ENCODE data around the gene CCDC38.

The CCDC38 gene

GRCh38 chr12:95830335-95831089, 111.9 kb downstream of the CCDC38 start:
- no peak for DNase-seq

DNA sequence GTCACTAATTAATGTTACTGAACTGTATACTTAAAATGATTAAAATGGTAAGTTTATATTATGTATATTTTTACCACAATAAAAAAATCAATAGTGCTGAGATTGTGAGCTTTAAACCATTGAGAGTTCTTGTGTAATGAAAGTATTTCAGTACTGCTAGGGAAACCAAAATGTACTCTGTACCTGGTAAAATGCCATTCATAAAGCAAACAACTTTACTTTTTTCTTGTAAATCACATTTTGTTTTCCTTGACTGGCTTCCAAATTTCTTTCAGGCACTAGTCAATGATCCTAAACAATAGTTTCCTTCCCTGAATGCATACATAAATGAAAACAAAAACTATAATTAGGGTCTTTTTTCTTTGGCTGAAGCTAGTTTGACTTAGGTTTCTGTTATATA, 113.0 kb downstream of the CCDC38 start:
- DNase-seq, result no peak

DNA sequence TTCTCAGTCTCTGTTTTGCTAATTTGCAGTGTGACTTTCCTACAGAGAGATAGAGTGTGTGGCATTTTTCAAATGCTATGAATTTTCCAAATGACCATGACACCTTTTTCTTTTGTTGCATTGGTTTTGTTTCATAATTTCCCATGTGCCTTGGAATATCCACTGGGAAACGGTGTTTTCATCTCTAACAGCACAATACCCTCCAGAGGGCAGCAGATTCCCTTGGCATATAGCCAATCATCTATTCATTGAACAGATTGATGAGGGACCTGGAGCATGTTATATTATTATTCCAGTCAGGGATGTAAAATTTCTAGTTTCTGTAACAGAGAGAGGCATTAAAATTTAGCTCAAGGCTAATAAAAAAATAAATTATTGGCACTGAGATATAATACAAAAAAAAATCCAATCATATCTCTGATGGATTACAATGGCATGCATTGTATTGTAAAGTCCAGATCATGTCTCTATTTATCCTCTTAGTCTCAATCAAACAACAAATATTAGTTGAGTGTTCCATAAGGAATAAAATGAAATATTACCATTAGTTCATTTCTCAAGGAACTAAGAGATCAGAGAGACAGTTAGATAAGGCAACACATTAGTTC, 122.2 kb downstream of the CCDC38 start:
- peak; percentile 24 for DNase-seq

Measured in retina (tissue), 1 donor.